ENCODE data around the gene SIX5.

SIX5 gene

GRCh38 chr19:45785097-45785496 lies 16.0 kb upstream of the SIX5 start:
- Mint-ChIP-seq H3K4me1 (peaks cover 12% of the 10 kb centered on the region), H3K4me3 (no peak overlapping the region), H3K9me3 (no peaks in the 10 kb centered on the region), H3K27ac (no peak overlapping the region), H3K27me3 (peaks cover 5% of the 10 kb centered on the region), H3K36me3 (peaks cover 25% of the 10 kb centered on the region)
- DNase-seq (ENCODE audit: low spot score in 2 of 2) (no peak), ATAC-seq (ENCODE audit: low read depth) (no peak)

- H3K27ac Mint-ChIP-seq = no peak overlapping the region
- ATAC-seq (ENCODE audit: low read depth) = no peak
- peaks cover 21% of the 10 kb centered on the region for H3K4me1 Mint-ChIP-seq
- peaks cover 24% of the 10 kb centered on the region for H3K36me3 Mint-ChIP-seq
- no peak overlapping the region for H3K4me3 Mint-ChIP-seq
- no peaks in the 10 kb centered on the region for H3K9me3 Mint-ChIP-seq
- peaks cover 13% of the 10 kb centered on the region for H3K27me3 Mint-ChIP-seq
- no peak for DNase-seq (ENCODE audit: low spot score in 2 of 2)
These were observed 15.0 kb upstream of the SIX5 start for GRCh38 chr19:45784096-45784495.

- peaks cover 14% of the 10 kb centered on the region for H3K27me3 Mint-ChIP-seq
- H3K27ac Mint-ChIP-seq = no peak overlapping the region
- ATAC-seq (ENCODE audit: low read depth) = no peak
- DNase-seq (ENCODE audit: low spot score in 2 of 2) = no peak
- peaks cover 23% of the 10 kb centered on the region for H3K4me1 Mint-ChIP-seq
- peaks cover 18% of the 10 kb centered on the region for H3K36me3 Mint-ChIP-seq
- H3K4me3 Mint-ChIP-seq = no peak overlapping the region
- H3K9me3 Mint-ChIP-seq = no peaks in the 10 kb centered on the region
These were observed 14.1 kb upstream of the SIX5 start for GRCh38 chr19:45782820-45783785.

- Mint-ChIP-seq H3K4me1 (peaks cover 21% of the 10 kb centered on the region), H3K27me3 (peaks cover 14% of the 10 kb centered on the region), H3K27ac (no peak within 1 kb of the TSS), H3K9me3 (no peaks in the 10 kb centered on the region), H3K36me3 (peaks cover 15% of the 10 kb centered on the region), H3K4me3 (no peak within 1 kb of the TSS)
- ATAC-seq (ENCODE audit: low read depth) = no peak
- no peak for DNase-seq (ENCODE audit: low spot score in 2 of 2)
These were observed 13.2 kb upstream of the SIX5 start, which contains the start of gene DMPK for GRCh38 chr19:45782162-45782691. Gene DMPK (minus strand): TSS chr19:45782490. CDS start chr19:45782352, 138 bp downstream.

GRCh38 chr19:45781214-45782161 lies 12.4 kb upstream of the SIX5 start:
- H3K4me1 Mint-ChIP-seq = peaks cover 21% of the 10 kb centered on the region
- no peak overlapping the region for H3K4me3 Mint-ChIP-seq
- DNase-seq (ENCODE audit: low spot score in 2 of 2) = no peak
- no peak overlapping the region for H3K27ac Mint-ChIP-seq
- no peak for ATAC-seq (ENCODE audit: low read depth)
- H3K36me3 Mint-ChIP-seq = peaks cover 16% of the 10 kb centered on the region
- H3K9me3 Mint-ChIP-seq = no peaks in the 10 kb centered on the region
- peaks cover 14% of the 10 kb centered on the region for H3K27me3 Mint-ChIP-seq

GRCh38 chr19:45780448-45781213 lies 11.6 kb upstream of the SIX5 start:
- Mint-ChIP-seq H3K36me3 (peaks cover 13% of the 10 kb centered on the region), H3K4me1 (peaks cover 21% of the 10 kb centered on the region), H3K4me3 (no peak overlapping the region), H3K27me3 (peaks cover 14% of the 10 kb centered on the region), H3K9me3 (no peaks in the 10 kb centered on the region), H3K27ac (no peak overlapping the region)
- ATAC-seq (ENCODE audit: low read depth) (no peak), DNase-seq (ENCODE audit: low spot score in 2 of 2) (no peak)

GRCh38 chr19:45780146-45780447 lies 11.0 kb upstream of the SIX5 start:
- H3K4me1 Mint-ChIP-seq = peaks cover 21% of the 10 kb centered on the region
- no peak for ATAC-seq (ENCODE audit: low read depth)
- no peak overlapping the region for H3K4me3 Mint-ChIP-seq
- H3K27me3 Mint-ChIP-seq = peaks cover 14% of the 10 kb centered on the region
- peaks cover 13% of the 10 kb centered on the region for H3K36me3 Mint-ChIP-seq
- H3K27ac Mint-ChIP-seq = no peak overlapping the region
- H3K9me3 Mint-ChIP-seq = no peaks in the 10 kb centered on the region
- no peak for DNase-seq (ENCODE audit: low spot score in 2 of 2)

GRCh38 chr19:45779231-45780145 lies 10.4 kb upstream of the SIX5 start:
- peaks cover 21% of the 10 kb centered on the region for H3K4me1 Mint-ChIP-seq
- peak overlapping the region; percentile 10 for H3K27ac Mint-ChIP-seq
- ATAC-seq (ENCODE audit: low read depth) = peak; percentile 97
- H3K27me3 Mint-ChIP-seq = peaks cover 14% of the 10 kb centered on the region
- no peaks in the 10 kb centered on the region for H3K9me3 Mint-ChIP-seq
- H3K4me3 Mint-ChIP-seq = peak overlapping the region; percentile 72
- DNase-seq (ENCODE audit: low spot score in 2 of 2) = peak; percentile 87 to 90
- H3K36me3 Mint-ChIP-seq = peaks cover 13% of the 10 kb centered on the region

- H3K27me3 Mint-ChIP-seq = peaks cover 14% of the 10 kb centered on the region
- H3K4me3 Mint-ChIP-seq = no peak overlapping the region
- peaks cover 13% of the 10 kb centered on the region for H3K36me3 Mint-ChIP-seq
- DNase-seq (ENCODE audit: low spot score in 2 of 2) (no peak), ATAC-seq (ENCODE audit: low read depth) (no peak)
- no peak overlapping the region for H3K27ac Mint-ChIP-seq
- peaks cover 21% of the 10 kb centered on the region for H3K4me1 Mint-ChIP-seq
- no peaks in the 10 kb centered on the region for H3K9me3 Mint-ChIP-seq
These were observed 9.1 kb upstream of the SIX5 start for GRCh38 chr19:45778010-45778661.

- Mint-ChIP-seq H3K27ac (no peak overlapping the region), H3K36me3 (peaks cover 13% of the 10 kb centered on the region)
These were observed 8.4 kb upstream of the SIX5 start for GRCh38 chr19:45777395-45777961.

GRCh38 chr19:45774765-45775164 lies 5.7 kb upstream of the SIX5 start:
- Mint-ChIP-seq H3K4me3 (no peak overlapping the region), H3K27me3 (peaks cover 6% of the 10 kb centered on the region), H3K9me3 (no peaks in the 10 kb centered on the region), H3K36me3 (peaks cover 13% of the 10 kb centered on the region), H3K27ac (no peak overlapping the region), H3K4me1 (peaks cover 21% of the 10 kb centered on the region)
- ATAC-seq (ENCODE audit: low read depth) = no peak
- no peak for DNase-seq (ENCODE audit: low spot score in 2 of 2)

More at GRCh38 chr19:45777395-45777961, 8.4 kb upstream of the SIX5 start:
- DNase-seq (ENCODE audit: low spot score in 2 of 2) (no peak), ATAC-seq (ENCODE audit: low read depth) (no peak)
- Mint-ChIP-seq H3K4me1 (peaks cover 22% of the 10 kb centered on the region), H3K27me3 (peaks cover 14% of the 10 kb centered on the region), H3K9me3 (no peaks in the 10 kb centered on the region), H3K4me3 (no peak overlapping the region)

GRCh38 chr19:45773384-45773783 lies 4.3 kb upstream of the SIX5 start:
- ATAC-seq (ENCODE audit: low read depth) = no peak
- no peak overlapping the region for H3K27ac Mint-ChIP-seq

More at GRCh38 chr19:45773384-45773783, 4.3 kb upstream of the SIX5 start:
- H3K4me3 Mint-ChIP-seq = no peak overlapping the region
- DNase-seq (ENCODE audit: low spot score in 2 of 2) = no peak
- peaks cover 16% of the 10 kb centered on the region for H3K4me1 Mint-ChIP-seq
- H3K27me3 Mint-ChIP-seq = no peaks in the 10 kb centered on the region
- H3K36me3 Mint-ChIP-seq = peaks cover 7% of the 10 kb centered on the region
- no peaks in the 10 kb centered on the region for H3K9me3 Mint-ChIP-seq

All from memory B cell (primary cell).